ENCODE results near the gene CFAP251.
"Not testable (repeated sequence)": the region's sequence is repeated elsewhere in the genome, so short reads cannot be mapped to it uniquely, and the experiment has no call there.

Gene CFAP251

DNA sequence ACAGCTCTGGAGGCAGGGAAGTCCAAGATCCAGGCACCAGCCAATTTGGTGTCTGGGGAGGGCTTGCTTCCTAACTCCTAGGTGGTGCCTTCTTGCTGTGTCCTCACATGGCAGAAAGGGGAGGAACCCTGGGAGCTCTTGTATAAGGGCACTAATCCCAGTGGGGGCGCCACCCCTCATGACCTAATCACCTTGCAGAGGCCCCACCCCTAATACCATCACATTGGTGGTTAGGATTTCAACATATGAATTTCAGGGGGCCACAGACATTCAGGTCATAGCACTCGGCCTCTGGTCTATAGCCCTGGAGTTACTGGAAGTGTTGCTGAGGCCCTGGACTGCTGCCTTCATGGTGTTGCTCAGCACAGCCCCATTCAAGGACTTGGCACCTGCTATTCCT lies 15.2 kb upstream of the CFAP251 start:
- no peak for DNase-seq (ENCODE audit: low read depth in 2 of 2)

- DNase-seq (ENCODE audit: low read depth in 2 of 2): no peak
Measured at GRCh38 chr12:121905746-121906145, 12.6 kb upstream of the CFAP251 start.

- no peak for DNase-seq (ENCODE audit: low read depth in 2 of 2)
Measured at GRCh38 chr12:121908702-121909101, 9.7 kb upstream of the CFAP251 start.

DNA sequence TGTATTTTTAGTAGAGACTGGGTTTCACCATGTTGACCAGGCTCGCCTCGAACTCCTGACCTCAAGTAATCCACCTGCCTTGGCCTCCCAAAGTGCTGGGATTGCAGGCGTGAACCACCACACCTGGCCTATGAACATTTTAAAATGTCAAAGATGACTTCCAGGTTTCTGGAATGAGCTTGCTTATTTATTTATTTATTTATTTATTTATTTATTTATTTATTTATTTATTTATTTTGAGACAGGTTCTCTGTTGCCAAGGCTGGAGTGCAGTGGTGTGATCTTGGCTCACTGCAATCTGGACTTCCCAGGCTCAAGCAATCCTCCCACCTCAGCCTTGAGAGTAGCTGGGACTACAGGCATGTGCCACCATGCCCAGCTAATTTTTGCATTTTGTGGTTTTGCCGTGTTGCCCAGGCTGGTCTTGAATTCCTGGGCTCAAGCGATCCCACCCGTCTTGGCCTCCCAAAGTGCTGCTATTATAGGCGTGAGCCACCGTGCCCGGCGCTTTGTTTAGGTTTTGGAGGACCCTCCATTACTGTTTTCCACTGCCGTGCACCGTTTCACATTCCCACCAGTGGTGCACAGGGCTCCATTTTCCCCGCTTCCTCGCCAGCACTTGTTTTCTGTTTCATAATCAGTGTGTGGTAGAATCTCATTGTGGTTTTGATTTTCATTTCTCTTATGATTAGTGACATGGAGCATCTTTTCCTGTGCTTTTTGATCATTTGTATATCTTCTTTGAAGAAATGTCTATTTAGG lies 6.4 kb upstream of the CFAP251 start:
- no peak for DNase-seq (ENCODE audit: low read depth in 2 of 2)

DNA sequence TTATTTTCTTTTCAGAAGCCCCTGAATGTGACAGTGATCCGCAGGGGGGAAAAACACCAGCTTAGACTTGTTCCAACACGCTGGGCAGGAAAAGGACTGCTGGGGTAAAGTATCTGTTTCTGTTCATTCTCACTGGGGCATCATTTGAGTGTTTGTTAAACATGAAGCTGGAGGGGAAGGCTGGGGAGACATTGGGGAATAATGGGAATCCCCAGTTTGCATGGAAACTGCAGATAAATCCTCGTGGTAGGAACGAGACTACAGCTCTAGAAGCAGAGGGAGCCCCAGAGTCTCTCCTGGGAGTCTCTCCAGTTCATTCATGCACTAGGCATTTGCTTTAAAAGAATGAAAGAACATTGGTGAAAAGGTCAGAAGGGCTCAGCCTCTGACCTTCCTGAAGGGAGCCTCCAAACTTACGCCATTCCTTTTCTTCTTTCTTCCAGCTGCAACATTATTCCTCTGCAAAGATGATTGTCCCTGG lies 2.5 kb upstream of the CFAP251 start:
- DNase-seq (ENCODE audit: low read depth in 2 of 2): no peak

DNA sequence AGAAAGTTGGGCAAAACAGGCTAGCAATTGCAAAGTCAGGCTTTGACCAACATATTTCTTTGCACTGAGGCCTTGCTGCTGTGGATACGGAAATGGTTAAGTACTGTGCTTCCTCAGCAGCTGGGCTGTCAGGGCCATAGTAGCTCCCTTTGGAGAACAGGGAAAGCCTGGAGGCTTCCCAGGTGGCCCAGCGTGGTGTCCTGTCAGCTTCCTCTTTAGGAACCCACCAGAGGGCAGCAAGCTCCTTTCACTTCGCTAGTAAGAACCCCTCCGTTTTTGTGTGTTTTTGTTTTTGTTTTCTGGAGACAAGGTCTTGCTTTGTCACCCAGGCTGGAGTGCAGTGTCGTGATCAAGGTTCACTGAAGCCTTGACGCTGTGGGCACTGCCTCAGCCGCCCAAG lies 1.7 kb upstream of the CFAP251 start:
- DNase-seq (ENCODE audit: low read depth in 2 of 2): no peak

DNA sequence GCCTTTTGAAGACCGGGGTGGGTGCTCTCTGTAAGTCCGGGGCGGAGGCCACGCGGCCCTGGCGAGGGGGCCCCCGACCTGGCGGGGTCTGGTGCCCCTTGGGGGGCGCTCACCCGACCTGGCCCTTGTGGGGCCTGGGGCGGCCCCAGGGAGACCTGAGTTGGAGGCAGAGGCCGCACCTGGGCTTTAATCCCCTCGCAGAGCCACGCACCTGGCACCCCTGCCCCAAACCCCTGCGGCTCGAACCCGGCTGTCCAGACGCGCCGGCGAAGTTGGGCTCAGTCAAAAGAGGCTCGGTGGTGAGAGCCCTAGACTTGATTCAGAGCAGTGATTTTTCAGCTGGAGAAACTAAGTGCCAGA lies 267 bp downstream of the CFAP251 start:
- no peak for DNase-seq (ENCODE audit: low read depth in 2 of 2)

- no peak for DNase-seq (ENCODE audit: low read depth in 2 of 2)
Measured at GRCh38 chr12:121921066-121921465, 2.7 kb downstream of the CFAP251 start.

GRCh38 chr12:121925358-121925695 lies 6.9 kb downstream of the CFAP251 start:
- no peak for DNase-seq (ENCODE audit: low read depth in 2 of 2)

GRCh38 chr12:121926874-121927706 lies 8.7 kb downstream of the CFAP251 start:
- no peak for DNase-seq (ENCODE audit: low read depth in 2 of 2)

DNA sequence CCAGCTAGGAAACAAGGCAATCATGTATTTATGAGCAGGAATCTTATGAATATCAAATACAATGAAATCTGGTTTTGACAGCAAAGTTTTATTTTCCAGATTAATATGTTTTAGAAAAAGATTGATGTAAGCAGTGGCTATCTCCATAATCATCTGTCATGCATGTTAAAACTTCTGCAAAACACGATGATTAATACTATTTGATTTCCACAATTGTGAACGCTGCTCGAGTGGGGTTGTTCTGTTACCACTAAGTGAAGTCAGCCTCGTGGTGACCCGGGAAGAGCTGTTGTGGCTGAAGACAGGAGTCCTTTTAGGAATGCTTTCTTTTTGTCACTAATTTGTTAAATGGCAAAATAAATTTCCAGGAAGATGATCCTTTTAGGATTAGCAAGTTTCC lies 9.4 kb downstream of the CFAP251 start:
- no peak for DNase-seq (ENCODE audit: low read depth in 2 of 2)

DNA sequence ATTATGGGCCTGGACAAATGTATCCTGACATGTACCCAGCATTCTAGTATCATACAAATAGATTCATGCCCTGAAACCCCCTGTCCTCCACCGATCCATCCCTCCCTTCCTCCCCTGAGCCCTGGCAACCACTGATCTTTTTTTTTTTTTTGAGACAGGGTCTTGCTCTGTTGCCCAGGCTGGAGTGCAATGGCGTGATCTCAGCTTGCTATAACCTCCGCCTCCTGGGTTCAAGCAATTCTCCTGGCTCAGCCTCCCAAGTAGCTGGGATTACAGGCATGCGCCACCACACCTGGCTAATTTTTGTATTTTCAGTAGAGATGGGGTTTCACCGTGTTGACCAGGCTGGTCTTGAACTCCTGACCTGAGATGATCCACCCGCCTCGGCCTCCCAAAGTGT lies 11.2 kb downstream of the CFAP251 start:
- DNase-seq (ENCODE audit: low read depth in 2 of 2): not testable (repeated sequence)

- no peak for DNase-seq (ENCODE audit: low read depth in 2 of 2)
Measured at GRCh38 chr12:121930862-121931261, 12.5 kb downstream of the CFAP251 start.

- DNase-seq (ENCODE audit: low read depth in 2 of 2): no peak
Measured at GRCh38 chr12:121932176-121932536, 13.8 kb downstream of the CFAP251 start.

GRCh38 chr12:121932914-121933521 lies 14.6 kb downstream of the CFAP251 start:
- no peak for DNase-seq (ENCODE audit: low read depth in 2 of 2)

- DNase-seq (ENCODE audit: low read depth in 2 of 2): no peak
Measured at GRCh38 chr12:121933522-121934308, 15.3 kb downstream of the CFAP251 start.

GRCh38 chr12:121934309-121934664 lies 15.9 kb downstream of the CFAP251 start:
- no peak for DNase-seq (ENCODE audit: low read depth in 2 of 2)

DNA sequence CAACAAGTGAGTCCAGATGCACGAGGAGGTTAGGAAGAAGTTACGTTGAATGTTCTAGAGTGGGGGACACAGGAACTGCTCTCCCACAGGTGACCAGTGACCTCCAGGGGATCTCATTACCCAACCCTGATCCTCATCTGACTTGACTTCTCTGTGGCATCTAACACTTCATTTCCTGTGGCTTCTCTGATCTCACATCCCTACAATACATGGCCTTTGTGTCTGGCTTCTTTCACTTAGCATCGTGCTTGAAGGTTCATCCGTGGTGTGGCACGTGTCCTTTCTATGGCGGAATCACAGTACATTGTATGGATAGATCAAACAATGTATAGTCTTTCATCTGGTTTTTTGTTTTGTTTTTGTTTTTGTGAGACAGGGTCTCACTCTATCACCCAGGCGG lies 19.3 kb downstream of the CFAP251 start:
- DNase-seq (ENCODE audit: low read depth in 2 of 2): no peak

- no peak for DNase-seq (ENCODE audit: low read depth in 2 of 2)
Measured at GRCh38 chr12:121939186-121939585, 20.8 kb downstream of the CFAP251 start.

DNA sequence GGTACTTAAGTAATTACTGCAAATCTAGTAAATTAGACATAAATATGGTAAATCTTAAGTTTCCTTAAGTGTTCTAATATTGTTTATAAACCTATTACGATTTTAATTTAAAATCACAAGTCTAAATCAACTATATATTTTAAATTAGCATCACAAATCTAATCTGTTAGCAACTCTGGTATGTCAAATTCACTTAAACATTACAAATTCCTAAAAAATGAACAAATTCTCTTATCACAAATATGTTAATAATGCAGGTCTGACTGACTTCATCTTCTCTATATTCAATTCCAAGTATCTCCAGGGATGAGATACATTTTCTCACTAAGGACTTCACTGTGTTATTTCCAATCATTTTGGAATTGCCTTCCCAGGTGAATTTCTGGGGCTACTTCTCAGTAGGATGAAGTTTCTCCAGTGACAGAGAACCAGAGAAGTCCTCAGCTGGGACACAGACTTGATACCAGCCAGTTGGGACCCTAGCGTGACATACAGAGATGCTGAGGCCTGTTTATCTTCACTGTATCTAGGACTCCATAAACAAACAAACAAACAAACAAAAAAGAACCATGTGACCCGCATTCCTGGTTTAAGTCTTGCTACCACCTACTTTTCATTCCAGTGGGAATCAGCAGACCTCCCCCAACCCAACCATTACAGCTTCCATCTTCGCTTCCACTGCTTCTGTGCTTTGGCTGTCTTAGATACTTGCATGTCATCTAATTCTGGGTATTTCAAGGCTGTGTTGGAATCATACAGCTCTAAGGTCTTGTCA lies 21.8 kb downstream of the CFAP251 start:
- no peak for DNase-seq (ENCODE audit: low read depth in 2 of 2)

DNA sequence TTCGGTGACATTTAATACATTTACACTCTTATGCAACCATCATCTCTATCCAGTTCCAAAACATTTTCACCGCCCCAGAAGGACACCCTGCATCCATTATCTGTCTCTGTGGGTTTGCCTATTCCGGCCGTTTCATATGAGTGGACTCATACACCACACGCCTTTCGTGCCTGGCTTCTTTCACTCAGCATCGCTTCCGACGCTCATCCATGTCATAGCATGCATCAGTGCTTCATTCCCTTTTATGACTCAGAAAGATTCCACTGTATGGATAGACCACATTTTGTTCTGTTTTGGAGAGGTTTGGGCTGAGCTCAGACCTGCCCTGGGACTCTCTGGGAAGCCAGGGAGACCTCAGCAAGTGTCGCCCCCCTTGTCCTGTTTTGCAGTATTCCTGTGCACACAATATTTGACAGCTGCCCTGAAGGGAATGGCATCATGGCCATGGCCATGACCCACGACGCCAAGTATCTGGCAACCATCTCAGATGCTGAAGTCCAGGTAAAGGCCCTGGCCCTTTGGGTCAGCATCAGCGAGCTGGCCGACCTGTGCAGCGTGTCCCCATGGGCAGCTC lies 23.8 kb downstream of the CFAP251 start:
- no peak for DNase-seq (ENCODE audit: low read depth in 2 of 2)
